Activated CD4-positive, alpha-beta T cell treated with anti-CD3 and anti-CD28 coated beads, Interleukin-2, amount 10 ng/mL, durations not matched to agents 7 days and 5 days (primary cell): ENCODE results near the gene MSH6. TPM values are rescaled to one million over a fixed set of nuclear protein-coding genes. Genes with fewer than 3 reads are reported as not detected.

Source experiments
- CTCF ChIA-PET: fragments of 350-600 bp; sonication (Branson Sonifier 250); formaldehyde crosslinking; loops from one replicate; lab custom pipeline; 2021; ENCODE audit warnings: antibody characterized with exemption; lab: Charles Lee
- POLR2A ChIA-PET: fragments of 350-600 bp; sonication (Branson Sonifier 250); formaldehyde crosslinking; loops from one replicate; lab custom pipeline; 2021; ENCODE audit warnings: antibody characterized with exemption; lab: Charles Lee
- DNase-seq: peaks from one replicate; pipeline ENCODE4 v3.0.0-alpha.2; 2020
- H3K27ac Mint-ChIP-seq: one replicate; pipeline ENCODE4 v1.8.0; 2021; ENCODE audit warnings: mild to moderate bottlenecking, moderate library complexity, mixed read lengths
- H3K27me3 Mint-ChIP-seq: one replicate; pipeline ENCODE4 v1.8.0; 2021; ENCODE audit warnings: mixed read lengths
- H3K36me3 Mint-ChIP-seq: one replicate; pipeline ENCODE4 v1.8.0; 2021; ENCODE audit warnings: low read depth, mixed read lengths
- H3K4me1 Mint-ChIP-seq: one replicate; pipeline ENCODE4 v1.8.0; 2021; ENCODE audit warnings: mixed read lengths
- H3K4me3 Mint-ChIP-seq: one replicate; pipeline ENCODE4 v1.8.0; 2021; ENCODE audit warnings: mild to moderate bottlenecking, moderate library complexity, mixed read lengths
- H3K9me3 Mint-ChIP-seq: one replicate; pipeline ENCODE4 v1.8.0; 2021; ENCODE audit warnings: mixed read lengths
- total RNA-seq, 2 experiments: library from RNA; stranded (reverse); gene quantifications; one replicate each; pipeline ENCODE4 v1.2.3, GENCODE V29; 2021

Gene MSH6
- total RNA-seq: 10 to 100 TPM; 87.7 to 92.9 TPM

- Mint-ChIP-seq H3K36me3 (peaks cover 18% of the 10 kb centered on the region), H3K27me3 (no peaks in the 10 kb centered on the region), H3K27ac (peak within 1 kb of the TSS; percentile 92), H3K4me1 (peaks cover 36% of the 10 kb centered on the region), H3K9me3 (no peaks in the 10 kb centered on the region), H3K4me3 (peak within 1 kb of the TSS; percentile 87)
- DNase-seq: peak; percentile 88
- CTCF ChIA-PET: interaction anchor here (0.8 to 1.6 kb wide), 7 partner anchors 11 to 448 kb away, joined by 3 to 7 read pairs (median 3); no protein-coding TSS in a partner anchor
- POLR2A ChIA-PET: interaction anchor here (0.7 kb wide), 1 partner anchor 21 kb away, joined by 3 read pairs; no protein-coding TSS in a partner anchor
Measured at GRCh38 chr2:47782671-47783485, at the start of gene MSH6. MSH6 (plus strand) TSS chr2:47783145; CDS start chr2:47783234, 89 bp downstream.

GRCh38 chr2:47735136-47735869 lies 47.6 kb upstream of the MSH6 start:
- H3K27me3 Mint-ChIP-seq: peaks cover 6% of the 10 kb centered on the region
- no peaks in the 10 kb centered on the region for H3K4me1 Mint-ChIP-seq
- no peak overlapping the region for H3K27ac Mint-ChIP-seq
- H3K36me3 Mint-ChIP-seq: no peaks in the 10 kb centered on the region
- ChIA-PET POLR2A (no interaction called here), CTCF (interaction anchor here (0.6 to 1.0 kb wide), 2 partner anchors 9 to 321 kb away, joined by 3 to 5 read pairs; no protein-coding TSS in a partner anchor)
- H3K9me3 Mint-ChIP-seq: no peaks in the 10 kb centered on the region
- H3K4me3 Mint-ChIP-seq: no peak overlapping the region
- no peak for DNase-seq

- Mint-ChIP-seq H3K36me3 (no peaks in the 10 kb centered on the region), H3K27ac (no peak overlapping the region), H3K9me3 (no peaks in the 10 kb centered on the region), H3K27me3 (peaks cover 6% of the 10 kb centered on the region), H3K4me1 (no peaks in the 10 kb centered on the region), H3K4me3 (no peak overlapping the region)
- ChIA-PET CTCF (interaction anchor here (0.6 to 1.0 kb wide), 2 partner anchors 9 to 322 kb away, joined by 3 to 5 read pairs; no protein-coding TSS in a partner anchor), POLR2A (no interaction called here)
- no peak for DNase-seq
Measured at GRCh38 chr2:47735912-47736311, 47.0 kb upstream of the MSH6 start.

- POLR2A ChIA-PET: no interaction called here
- Mint-ChIP-seq H3K27ac (no peak overlapping the region), H3K4me1 (no peaks in the 10 kb centered on the region), H3K4me3 (no peak overlapping the region), H3K36me3 (no peaks in the 10 kb centered on the region), H3K27me3 (peaks cover 6% of the 10 kb centered on the region), H3K9me3 (no peaks in the 10 kb centered on the region)
- CTCF ChIA-PET: no interaction called here
- DNase-seq: no peak
Measured at GRCh38 chr2:47737191-47737975, 45.6 kb upstream of the MSH6 start.

GRCh38 chr2:47738331-47738730 lies 44.6 kb upstream of the MSH6 start:
- no peaks in the 10 kb centered on the region for H3K9me3 Mint-ChIP-seq
- H3K4me3 Mint-ChIP-seq: no peak overlapping the region
- POLR2A ChIA-PET: no interaction called here
- CTCF ChIA-PET: interaction anchor here (1.1 kb wide), 1 partner anchor 12 kb away, joined by 4 read pairs; no protein-coding TSS in a partner anchor
- H3K27me3 Mint-ChIP-seq: peaks cover 6% of the 10 kb centered on the region
- no peak overlapping the region for H3K27ac Mint-ChIP-seq
- no peak for DNase-seq
- no peaks in the 10 kb centered on the region for H3K36me3 Mint-ChIP-seq
- no peaks in the 10 kb centered on the region for H3K4me1 Mint-ChIP-seq

GRCh38 chr2:47741101-47741500 lies 41.8 kb upstream of the MSH6 start:
- Mint-ChIP-seq H3K27me3 (peaks cover 8% of the 10 kb centered on the region), H3K27ac (no peak overlapping the region), H3K9me3 (no peaks in the 10 kb centered on the region), H3K4me1 (no peaks in the 10 kb centered on the region), H3K36me3 (no peaks in the 10 kb centered on the region), H3K4me3 (no peak overlapping the region)
- DNase-seq: no peak
- CTCF ChIA-PET: no interaction called here
- POLR2A ChIA-PET: no interaction called here

- CTCF ChIA-PET: no interaction called here
- DNase-seq: no peak
- Mint-ChIP-seq H3K36me3 (no peaks in the 10 kb centered on the region), H3K4me3 (no peak overlapping the region), H3K27ac (no peak overlapping the region), H3K4me1 (no peaks in the 10 kb centered on the region), H3K9me3 (no peaks in the 10 kb centered on the region), H3K27me3 (peaks cover 8% of the 10 kb centered on the region)
- POLR2A ChIA-PET: no interaction called here
Measured at GRCh38 chr2:47741637-47742036, 41.3 kb upstream of the MSH6 start.

- peaks cover 10% of the 10 kb centered on the region for H3K27me3 Mint-ChIP-seq
- H3K9me3 Mint-ChIP-seq: peaks cover 3% of the 10 kb centered on the region
- H3K27ac Mint-ChIP-seq: no peak overlapping the region
- POLR2A ChIA-PET: interaction anchor here (0.5 kb wide), 1 partner anchor 463 kb away, joined by 3 read pairs; no protein-coding TSS in a partner anchor
- CTCF ChIA-PET: interaction anchor here (1.1 kb wide), 1 partner anchor 13 kb away, joined by 4 read pairs; no protein-coding TSS in a partner anchor
- no peak for DNase-seq
- no peak overlapping the region for H3K4me3 Mint-ChIP-seq
- no peaks in the 10 kb centered on the region for H3K4me1 Mint-ChIP-seq
- H3K36me3 Mint-ChIP-seq: no peaks in the 10 kb centered on the region
Measured at GRCh38 chr2:47744074-47744473, 38.9 kb upstream of the MSH6 start.

- ChIA-PET CTCF (no interaction called here), POLR2A (no interaction called here)
- Mint-ChIP-seq H3K4me3 (no peak overlapping the region), H3K27me3 (peaks cover 10% of the 10 kb centered on the region), H3K36me3 (no peaks in the 10 kb centered on the region), H3K4me1 (peaks cover 7% of the 10 kb centered on the region), H3K27ac (no peak overlapping the region), H3K9me3 (peaks cover 3% of the 10 kb centered on the region)
- no peak for DNase-seq
Measured at GRCh38 chr2:47747878-47748277, 35.1 kb upstream of the MSH6 start.

- POLR2A ChIA-PET: no interaction called here
- no peak overlapping the region for H3K27ac Mint-ChIP-seq
- CTCF ChIA-PET: interaction anchor here (1.8 kb wide), 1 partner anchor 16 kb away, joined by 4 read pairs; no protein-coding TSS in a partner anchor
Measured at GRCh38 chr2:47751856-47752414, 31.0 kb upstream of the MSH6 start.

GRCh38 chr2:47767497-47767844 lies 15.5 kb upstream of the MSH6 start:
- H3K4me3 Mint-ChIP-seq: no peak overlapping the region
- ChIA-PET POLR2A (no interaction called here), CTCF (interaction anchor here (0.6 to 2.3 kb wide), 21 partner anchors 9 to 1879 kb away, joined by 3 to 13 read pairs (median 4); partner anchors contain the start of genes MSH2 and MSH6)
- H3K27me3 Mint-ChIP-seq: no peaks in the 10 kb centered on the region
- H3K9me3 Mint-ChIP-seq: no peaks in the 10 kb centered on the region
- no peaks in the 10 kb centered on the region for H3K36me3 Mint-ChIP-seq
- no peak for DNase-seq
- no peak overlapping the region for H3K27ac Mint-ChIP-seq
- H3K4me1 Mint-ChIP-seq: peaks cover 11% of the 10 kb centered on the region

More at GRCh38 chr2:47751856-47752414, 31.0 kb upstream of the MSH6 start:
- Mint-ChIP-seq H3K9me3 (peaks cover 2% of the 10 kb centered on the region), H3K27me3 (peaks cover 3% of the 10 kb centered on the region), H3K36me3 (no peaks in the 10 kb centered on the region), H3K4me1 (peaks cover 7% of the 10 kb centered on the region), H3K4me3 (no peak overlapping the region)
- DNase-seq: no peak
